ENCODE results near the gene FTL. TPM values are rescaled to one million over a fixed set of nuclear protein-coding genes. Genes with fewer than 3 reads are reported as not detected.

The FTL gene
- total and polyA plus RNA-seq, 5 donors from 2014 or later = 575 to 5,675 (median 4,460) TPM

- H3K27me3 Mint-ChIP-seq = peaks cover 7% of the 10 kb centered on the region
- H3K27ac Mint-ChIP-seq = peak overlapping the region; percentile 86 to 98 (median 94)
- no peak for DNase-seq
- peaks cover 8% of the 10 kb centered on the region for H3K36me3 Mint-ChIP-seq
- H3K4me1 ChIP-seq (ENCODE audit: control insufficient read depth, insufficient read depth, low read length, poor library complexity, severe bottlenecking) = peaks cover 52% of the 10 kb centered on the region
- peak overlapping the region; percentile 99 to 100 (median 99) for H3K4me3 Mint-ChIP-seq
- no peak for ATAC-seq (ENCODE audit: low read depth in 2 of 2)
- no peaks in the 10 kb centered on the region for H3K9me3 Mint-ChIP-seq
- H3K36me3 ChIP-seq (ENCODE audit: control insufficient read depth, insufficient read depth, low read length) = peaks cover 19% of the 10 kb centered on the region
- peak overlapping the region; percentile 82 for H3K27ac ChIP-seq (ENCODE audit: insufficient read depth, low read length, poor library complexity, severe bottlenecking)
- no peaks in the 10 kb centered on the region for H3K9me3 ChIP-seq (ENCODE audit: control insufficient read depth in 2 of 2, low read length in 2 of 2)
- H3K4me1 Mint-ChIP-seq = peaks cover 4 to 64% (median 36%) of the 10 kb centered on the region in 4 donors
- peak overlapping the region; percentile 61 for H3K4me3 ChIP-seq (ENCODE audit: low read depth, low read length)
- H3K27me3 ChIP-seq (ENCODE audit: control insufficient read depth, insufficient read depth, low read length) = no peaks in the 10 kb centered on the region
Measured at GRCh38 chr19:48964205-48965039, 687 bp upstream of the FTL start.

- H3K9me3 Mint-ChIP-seq = no peaks in the 10 kb centered on the region
- Histone ChIP-seq H3K4me1 (ENCODE audit: control insufficient read depth, insufficient read depth, low read length, poor library complexity, severe bottlenecking) (peaks cover 56% of the 10 kb centered on the region), H3K4me3 (ENCODE audit: low read depth, low read length) (peak overlapping the region; percentile 85), H3K27me3 (ENCODE audit: control insufficient read depth, insufficient read depth, low read length) (no peaks in the 10 kb centered on the region), H3K36me3 (ENCODE audit: control insufficient read depth, insufficient read depth, low read length) (peaks cover 29% of the 10 kb centered on the region), H3K9me3 (ENCODE audit: control insufficient read depth in 2 of 2, low read length in 2 of 2) (no peaks in the 10 kb centered on the region), H3K27ac (ENCODE audit: insufficient read depth, low read length, poor library complexity, severe bottlenecking) (peak overlapping the region; percentile 82)
- ATAC-seq (ENCODE audit: low read depth in 2 of 2) (peak; percentile 70 to 77), DNase-seq (peak; percentile 84 to 94 (median 89))
- peaks cover 4 to 66% (median 35%) of the 10 kb centered on the region in 4 donors for H3K4me1 Mint-ChIP-seq
- H3K4me3 Mint-ChIP-seq = peak overlapping the region; percentile 99 to 100 (median 99)
- H3K27me3 Mint-ChIP-seq = peaks cover 7% of the 10 kb centered on the region
- H3K27ac Mint-ChIP-seq = peak overlapping the region; percentile 98 to 99 (median 99)
- peaks cover 10% of the 10 kb centered on the region for H3K36me3 Mint-ChIP-seq
Measured at GRCh38 chr19:48965806-48966540, 864 bp downstream of the FTL start.

GRCh38 chr19:48966541-48967345, 1.6 kb downstream of the FTL start:
- H3K4me1 ChIP-seq (ENCODE audit: control insufficient read depth, insufficient read depth, low read length, poor library complexity, severe bottlenecking) = peaks cover 57% of the 10 kb centered on the region
- H3K4me1 Mint-ChIP-seq = peaks cover 4 to 63% (median 33%) of the 10 kb centered on the region in 4 donors
- H3K36me3 Mint-ChIP-seq = peaks cover 13% of the 10 kb centered on the region
- peaks cover 7% of the 10 kb centered on the region for H3K27me3 Mint-ChIP-seq
- H3K4me3 ChIP-seq (ENCODE audit: low read depth, low read length) = peak overlapping the region; percentile 85
- H3K4me3 Mint-ChIP-seq = peak overlapping the region; percentile 99 to 100 (median 99)
- no peaks in the 10 kb centered on the region for H3K9me3 Mint-ChIP-seq
- H3K9me3 ChIP-seq (ENCODE audit: control insufficient read depth in 2 of 2, low read length in 2 of 2) = no peaks in the 10 kb centered on the region
- peak overlapping the region; percentile 82 for H3K27ac ChIP-seq (ENCODE audit: insufficient read depth, low read length, poor library complexity, severe bottlenecking)
- no peak for ATAC-seq (ENCODE audit: low read depth in 2 of 2)
- no peak for DNase-seq
- H3K27me3 ChIP-seq (ENCODE audit: control insufficient read depth, insufficient read depth, low read length) = no peaks in the 10 kb centered on the region
- H3K27ac Mint-ChIP-seq = peak overlapping the region; percentile 98 to 99 (median 99)
- H3K36me3 ChIP-seq (ENCODE audit: control insufficient read depth, insufficient read depth, low read length) = peaks cover 29% of the 10 kb centered on the region

GRCh38 chr19:48967346-48968178, 2.5 kb downstream of the FTL start:
- H3K36me3 Mint-ChIP-seq = peaks cover 13% of the 10 kb centered on the region
- H3K4me1 Mint-ChIP-seq = peaks cover 4 to 55% (median 28%) of the 10 kb centered on the region in 4 donors
- no peaks in the 10 kb centered on the region for H3K27me3 ChIP-seq (ENCODE audit: control insufficient read depth, insufficient read depth, low read length)
- no peak overlapping the region for H3K4me3 ChIP-seq (ENCODE audit: low read depth, low read length)
- H3K4me1 ChIP-seq (ENCODE audit: control insufficient read depth, insufficient read depth, low read length, poor library complexity, severe bottlenecking) = peaks cover 49% of the 10 kb centered on the region
- H3K9me3 Mint-ChIP-seq = no peaks in the 10 kb centered on the region
- H3K9me3 ChIP-seq (ENCODE audit: control insufficient read depth in 2 of 2, low read length in 2 of 2) = no peaks in the 10 kb centered on the region
- peaks cover 30% of the 10 kb centered on the region for H3K36me3 ChIP-seq (ENCODE audit: control insufficient read depth, insufficient read depth, low read length)
- H3K27ac Mint-ChIP-seq = peak overlapping the region in 1 of 3 donors; percentile 98
- peaks cover 7% of the 10 kb centered on the region for H3K27me3 Mint-ChIP-seq
- no peak for ATAC-seq (ENCODE audit: low read depth in 2 of 2)
- peak overlapping the region; percentile 38 to 100 (median 99) for H3K4me3 Mint-ChIP-seq
- H3K27ac ChIP-seq (ENCODE audit: insufficient read depth, low read length, poor library complexity, severe bottlenecking) = peak overlapping the region; percentile 23
- no peak for DNase-seq

- H3K4me3 Mint-ChIP-seq = peak overlapping the region in 1 of 4 donors; percentile 34
- H3K27me3 ChIP-seq (ENCODE audit: control insufficient read depth, insufficient read depth, low read length) = no peaks in the 10 kb centered on the region
- H3K9me3 Mint-ChIP-seq = no peaks in the 10 kb centered on the region
- H3K36me3 ChIP-seq (ENCODE audit: control insufficient read depth, insufficient read depth, low read length) = peaks cover 36% of the 10 kb centered on the region
- peak overlapping the region in 1 of 3 donors; percentile 89 for H3K27ac Mint-ChIP-seq
- peaks cover 42% of the 10 kb centered on the region for H3K4me1 ChIP-seq (ENCODE audit: control insufficient read depth, insufficient read depth, low read length, poor library complexity, severe bottlenecking)
- no peak overlapping the region for H3K27ac ChIP-seq (ENCODE audit: insufficient read depth, low read length, poor library complexity, severe bottlenecking)
- no peak for ATAC-seq (ENCODE audit: low read depth in 2 of 2)
- H3K27me3 Mint-ChIP-seq = peaks cover 7% of the 10 kb centered on the region
- peaks cover 16% of the 10 kb centered on the region for H3K36me3 Mint-ChIP-seq
- no peak overlapping the region for H3K4me3 ChIP-seq (ENCODE audit: low read depth, low read length)
- peaks cover 4 to 48% (median 27%) of the 10 kb centered on the region in 4 donors for H3K4me1 Mint-ChIP-seq
- H3K9me3 ChIP-seq (ENCODE audit: control insufficient read depth in 2 of 2, low read length in 2 of 2) = no peaks in the 10 kb centered on the region
- DNase-seq = no peak
Measured at GRCh38 chr19:48968179-48968661, 3.1 kb downstream of the FTL start.

GRCh38 chr19:48968813-48969218, 3.7 kb downstream of the FTL start:
- Histone ChIP-seq H3K27me3 (ENCODE audit: control insufficient read depth, insufficient read depth, low read length) (no peaks in the 10 kb centered on the region), H3K9me3 (ENCODE audit: control insufficient read depth in 2 of 2, low read length in 2 of 2) (no peaks in the 10 kb centered on the region), H3K4me3 (ENCODE audit: low read depth, low read length) (no peak overlapping the region), H3K36me3 (ENCODE audit: control insufficient read depth, insufficient read depth, low read length) (peaks cover 40% of the 10 kb centered on the region), H3K4me1 (ENCODE audit: control insufficient read depth, insufficient read depth, low read length, poor library complexity, severe bottlenecking) (peaks cover 36% of the 10 kb centered on the region), H3K27ac (ENCODE audit: insufficient read depth, low read length, poor library complexity, severe bottlenecking) (no peak overlapping the region)
- DNase-seq (no peak), ATAC-seq (ENCODE audit: low read depth in 2 of 2) (no peak)
- H3K9me3 Mint-ChIP-seq = no peaks in the 10 kb centered on the region
- H3K4me3 Mint-ChIP-seq = no peak overlapping the region
- no peak overlapping the region for H3K27ac Mint-ChIP-seq
- H3K36me3 Mint-ChIP-seq = peaks cover 16% of the 10 kb centered on the region
- H3K27me3 Mint-ChIP-seq = peaks cover 7% of the 10 kb centered on the region
- H3K4me1 Mint-ChIP-seq = peaks cover 4 to 44% (median 24%) of the 10 kb centered on the region in 4 donors

Measured in CD4-positive, CD25-positive, alpha-beta regulatory T cell (primary cell).